Parathyroid adenoma (tissue), 2 donors: ENCODE data around the gene SLC39A2.
A peak's percentile ranks its signal among the peaks of the same experiment; 100 is the strongest.
"Not testable (repeated sequence)": the region's sequence is repeated elsewhere in the genome, so short reads cannot be mapped to it uniquely, and the experiment has no call there.

Experiments
- H2AFZ ChIP-seq: fragments of 300-600 bp; sonication (generic); one replicate; pipeline ENCODE4 v1.7.0; 2017; ENCODE audit warnings: antibody characterized with exemption, mild to moderate bottlenecking
- H3K27ac ChIP-seq: fragments of 300-600 bp; sonication (generic); one replicate; pipeline ENCODE4 v1.7.0; 2017
- H3K27me3 ChIP-seq: fragments of 300-600 bp; sonication (generic); one replicate; pipeline ENCODE4 v1.7.0; 2017; ENCODE audit warnings: low read length; ENCODE audit not compliant: control insufficient read depth, insufficient read depth
- H3K36me3 ChIP-seq: fragments of 300-600 bp; sonication (generic); one replicate; pipeline ENCODE4 v1.7.0; 2017; ENCODE audit warnings: low read length; ENCODE audit not compliant: control insufficient read depth, insufficient read depth
- H3K4me1 ChIP-seq: fragments of 300-600 bp; sonication (generic); one replicate; pipeline ENCODE4 v1.7.0; 2017; ENCODE audit warnings: control low read depth
- H3K4me2 ChIP-seq: fragments of 300-600 bp; sonication (generic); one replicate; pipeline ENCODE4 v1.7.0; 2017; ENCODE audit warnings: low read length
- H3K4me3 ChIP-seq: fragments of 300-600 bp; sonication (generic); one replicate; pipeline ENCODE4 v1.7.0; 2017; ENCODE audit warnings: low read depth, low read length
- H3K79me2 ChIP-seq: fragments of 300-600 bp; sonication (generic); one replicate; pipeline ENCODE4 v1.7.0; 2017; ENCODE audit warnings: control low read depth
- H3K9ac ChIP-seq: fragments of 300-600 bp; sonication (generic); one replicate; pipeline ENCODE4 v1.7.0; 2017; ENCODE audit warnings: mild to moderate bottlenecking
- H3K9me3 ChIP-seq: fragments of 300-600 bp; sonication (generic); one replicate; pipeline ENCODE4 v1.7.0; 2017; ENCODE audit warnings: low read length; ENCODE audit not compliant: control insufficient read depth
- TF ChIP-seq, protein P1 (sequence below): fragments of 300-600 bp; sonication (generic); IDR thresholded peaks from one replicate; pipeline ENCODE4 v1.7.0; 2017; ENCODE audit warnings: antibody characterized with exemption, mild to moderate bottlenecking
- donor health status: primary hyperparathyroidism.

SLC39A2 gene

DNA sequence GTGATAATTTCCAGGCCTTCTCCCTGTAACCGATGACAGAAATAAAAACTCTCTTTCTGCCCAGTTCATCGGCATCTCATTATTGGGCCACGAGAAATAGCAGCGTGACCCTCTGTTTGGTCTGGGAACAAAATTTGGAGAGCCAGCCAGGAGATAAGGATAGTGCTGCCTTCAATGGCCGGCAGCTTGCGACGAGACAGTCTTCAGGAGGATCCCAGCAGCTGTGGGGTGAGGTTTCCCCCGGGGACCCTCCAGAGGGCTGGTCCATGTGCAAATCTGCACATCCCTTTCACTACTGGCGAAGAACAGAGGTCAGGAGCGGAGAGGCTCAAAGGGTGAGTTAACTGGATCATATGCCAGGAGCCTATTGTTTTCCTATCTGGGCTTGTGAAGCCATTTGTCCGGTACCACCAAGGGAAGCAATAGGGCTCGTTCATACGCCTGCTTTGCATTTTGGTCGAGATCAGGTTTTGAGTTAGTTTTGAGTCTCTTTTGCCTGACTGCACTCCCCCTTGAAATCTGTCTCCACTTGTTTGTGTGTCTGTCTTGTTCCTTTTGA is 4.8 kb downstream of the SLC39A2 start:
- Histone ChIP-seq H3K4me1 (peaks cover 43% of the 10 kb centered on the region), H3K79me2 (no peaks in the 10 kb centered on the region), H3K27ac (peak overlapping the region; percentile 88), H3K4me3 (no peak overlapping the region), H3K4me2 (no peak overlapping the region), H3K9ac (no peak overlapping the region), H3K27me3 (no peaks in the 10 kb centered on the region), H3K36me3 (no peaks in the 10 kb centered on the region), H2AFZ (peak overlapping the region; percentile 89), H3K9me3 (no peaks in the 10 kb centered on the region)
- TF ChIP-seq, protein P1, sequence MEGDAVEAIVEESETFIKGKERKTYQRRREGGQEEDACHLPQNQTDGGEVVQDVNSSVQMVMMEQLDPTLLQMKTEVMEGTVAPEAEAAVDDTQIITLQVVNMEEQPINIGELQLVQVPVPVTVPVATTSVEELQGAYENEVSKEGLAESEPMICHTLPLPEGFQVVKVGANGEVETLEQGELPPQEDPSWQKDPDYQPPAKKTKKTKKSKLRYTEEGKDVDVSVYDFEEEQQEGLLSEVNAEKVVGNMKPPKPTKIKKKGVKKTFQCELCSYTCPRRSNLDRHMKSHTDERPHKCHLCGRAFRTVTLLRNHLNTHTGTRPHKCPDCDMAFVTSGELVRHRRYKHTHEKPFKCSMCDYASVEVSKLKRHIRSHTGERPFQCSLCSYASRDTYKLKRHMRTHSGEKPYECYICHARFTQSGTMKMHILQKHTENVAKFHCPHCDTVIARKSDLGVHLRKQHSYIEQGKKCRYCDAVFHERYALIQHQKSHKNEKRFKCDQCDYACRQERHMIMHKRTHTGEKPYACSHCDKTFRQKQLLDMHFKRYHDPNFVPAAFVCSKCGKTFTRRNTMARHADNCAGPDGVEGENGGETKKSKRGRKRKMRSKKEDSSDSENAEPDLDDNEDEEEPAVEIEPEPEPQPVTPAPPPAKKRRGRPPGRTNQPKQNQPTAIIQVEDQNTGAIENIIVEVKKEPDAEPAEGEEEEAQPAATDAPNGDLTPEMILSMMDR, result no peak

DNA sequence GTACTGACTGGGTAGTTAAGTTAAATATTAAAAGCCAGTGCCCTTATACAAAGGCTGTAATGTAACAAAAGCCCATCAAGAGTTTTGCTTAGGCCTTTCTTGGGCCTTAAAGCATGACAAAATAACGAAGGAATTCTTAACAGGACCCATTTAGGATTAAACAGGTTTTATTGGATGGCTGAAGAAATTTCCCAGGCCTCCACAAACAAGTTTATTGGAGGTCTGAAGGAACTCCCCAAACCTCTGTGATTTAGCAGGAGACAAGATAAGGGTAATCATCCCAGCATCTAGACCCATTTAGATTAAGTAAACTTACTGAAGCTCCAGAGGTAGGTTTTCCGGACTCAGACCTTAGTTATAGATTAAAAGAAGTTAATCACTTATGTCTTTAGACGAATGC is 10.6 kb downstream of the SLC39A2 start:
- not testable (repeated sequence) for H3K79me2 ChIP-seq, H3K27ac ChIP-seq

DNA sequence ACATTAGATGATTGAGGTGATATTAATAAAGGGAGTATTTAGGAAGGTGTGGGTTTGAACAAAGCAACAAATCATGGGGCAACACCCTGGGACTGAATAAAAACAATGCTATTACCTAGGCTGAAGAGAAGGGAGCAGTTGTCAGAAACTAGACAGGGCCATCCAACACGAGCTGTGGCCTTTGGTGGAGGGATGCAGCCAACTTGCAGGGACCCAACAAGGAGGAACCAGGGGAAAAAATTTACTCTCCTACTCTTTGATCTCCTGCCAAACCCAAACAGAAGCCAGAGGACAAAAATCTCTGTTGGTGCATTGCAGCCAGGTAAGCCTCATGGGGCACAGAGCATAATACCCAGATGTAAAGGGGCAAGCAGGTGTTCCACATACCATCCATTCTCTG is 12.0 kb downstream of the SLC39A2 start:
- H3K36me3 ChIP-seq, result no peaks in the 10 kb centered on the region
- H3K27me3 ChIP-seq, result no peaks in the 10 kb centered on the region
- TF ChIP-seq, protein P1, result no peak
- no peaks in the 10 kb centered on the region for H3K9me3 ChIP-seq
- no peak overlapping the region for H3K9ac ChIP-seq
- H2AFZ ChIP-seq, result no peak overlapping the region
- H3K4me3 ChIP-seq, result no peak overlapping the region
- no peak overlapping the region for H3K4me2 ChIP-seq
- H3K4me1 ChIP-seq, result peaks cover 3% of the 10 kb centered on the region
- no peaks in the 10 kb centered on the region for H3K79me2 ChIP-seq
- no peak overlapping the region for H3K27ac ChIP-seq

More for the DNA sequence above, 10.6 kb downstream of the SLC39A2 start:
- not testable (repeated sequence) for H3K4me2 ChIP-seq, H3K36me3 ChIP-seq, H3K9ac ChIP-seq, H3K4me1 ChIP-seq, H3K4me3 ChIP-seq, H3K27me3 ChIP-seq, H3K9me3 ChIP-seq
- peak overlapping the region; percentile 1 for H2AFZ ChIP-seq

DNA sequence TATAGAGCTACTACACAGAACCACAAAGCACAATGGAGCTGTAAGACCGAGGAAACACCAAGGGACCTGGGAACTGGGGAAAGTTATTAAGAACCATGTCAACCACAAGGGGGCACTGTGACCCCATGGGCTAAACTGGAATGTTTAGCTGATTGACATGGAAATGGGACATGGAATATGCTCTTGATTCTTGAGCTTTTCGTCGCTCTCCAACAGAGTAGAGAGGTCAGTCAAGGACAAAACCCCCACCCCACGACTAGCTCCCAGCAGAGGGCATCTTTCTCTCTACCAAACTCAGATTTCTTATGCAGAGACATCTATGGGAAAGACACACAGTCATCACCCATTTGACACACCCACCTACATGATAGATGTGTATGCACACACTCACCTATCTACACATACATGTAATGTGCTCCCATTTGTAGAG is 15.7 kb downstream of the SLC39A2 start:
- no peak overlapping the region for H2AFZ ChIP-seq
- H3K9ac ChIP-seq, result no peak overlapping the region
- H3K9me3 ChIP-seq, result no peaks in the 10 kb centered on the region
- no peaks in the 10 kb centered on the region for H3K79me2 ChIP-seq
- H3K27ac ChIP-seq, result no peak overlapping the region
- no peak overlapping the region for H3K4me2 ChIP-seq
- TF ChIP-seq, protein P1, result peak; percentile 98
- H3K4me1 ChIP-seq, result peaks cover 3% of the 10 kb centered on the region
- no peaks in the 10 kb centered on the region for H3K27me3 ChIP-seq
- H3K36me3 ChIP-seq, result no peaks in the 10 kb centered on the region
- H3K4me3 ChIP-seq, result no peak overlapping the region

DNA sequence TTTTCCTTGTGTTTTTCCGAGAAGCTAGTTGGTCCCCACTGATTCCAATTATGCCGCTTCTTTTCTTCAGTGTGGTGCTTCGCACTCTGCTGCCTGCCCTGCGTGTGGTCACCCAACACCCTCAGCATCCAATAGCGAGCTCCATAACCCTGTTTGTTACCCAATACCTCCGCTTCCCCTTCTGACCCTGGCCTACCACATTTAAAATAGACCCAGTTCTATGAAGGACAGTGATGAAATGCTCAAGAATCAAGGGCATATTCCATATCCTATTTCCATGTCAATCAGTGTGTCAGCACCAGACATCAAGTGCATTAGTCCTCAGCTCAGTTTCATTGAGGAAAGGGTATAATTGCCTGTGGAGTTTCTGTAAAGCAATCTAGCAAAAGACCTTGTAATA is 16.2 kb downstream of the SLC39A2 start:
- Histone ChIP-seq H3K4me3 (no peak overlapping the region), H3K4me2 (no peak overlapping the region), H3K27ac (no peak overlapping the region), H3K9me3 (no peaks in the 10 kb centered on the region), H2AFZ (no peak overlapping the region), H3K4me1 (peaks cover 3% of the 10 kb centered on the region), H3K79me2 (no peaks in the 10 kb centered on the region), H3K9ac (no peak overlapping the region), H3K27me3 (no peaks in the 10 kb centered on the region), H3K36me3 (no peaks in the 10 kb centered on the region)
- TF ChIP-seq, protein P1, result no peak
